Activated CD4-positive, alpha-beta memory T cell treated with anti-CD3 and anti-CD28 coated beads, Interleukin-2, amount 10 ng/mL, durations not matched to agents 7 days and 5 days (primary cell): ENCODE measurements around the gene TMEM203. TPM values are rescaled to one million over a fixed set of nuclear protein-coding genes. Genes with fewer than 3 reads are reported as not detected.

ENCODE experiments used
- CTCF ChIA-PET: fragments of 350-600 bp; sonication (Branson Sonifier 250); formaldehyde crosslinking; loops from one replicate; lab custom pipeline; 2021; ENCODE audit warnings: antibody characterized with exemption, inconsistent platforms; lab: Charles Lee
- POLR2A ChIA-PET: fragments of 350-600 bp; sonication (Branson Sonifier 250); formaldehyde crosslinking; loops from one replicate; lab custom pipeline; 2021; ENCODE audit warnings: antibody characterized with exemption; lab: Charles Lee
- DNase-seq: peaks from one replicate; pipeline ENCODE4 v3.0.0-alpha.2; 2020
- H3K27ac Mint-ChIP-seq: one replicate; pipeline ENCODE4 v1.8.0; 2021; ENCODE audit warnings: mild to moderate bottlenecking, mixed read lengths
- H3K27me3 Mint-ChIP-seq: one replicate; pipeline ENCODE4 v1.8.0; 2021; ENCODE audit warnings: mixed read lengths
- H3K36me3 Mint-ChIP-seq: one replicate; pipeline ENCODE4 v1.8.0; 2021; ENCODE audit warnings: low read depth, mixed read lengths
- H3K4me1 Mint-ChIP-seq: one replicate; pipeline ENCODE4 v1.8.0; 2021; ENCODE audit warnings: mixed read lengths
- H3K4me3 Mint-ChIP-seq: one replicate; pipeline ENCODE4 v1.8.0; 2021; ENCODE audit warnings: mild to moderate bottlenecking, mixed read lengths
- H3K9me3 Mint-ChIP-seq: one replicate; pipeline ENCODE4 v1.8.0; 2021; ENCODE audit warnings: mixed read lengths
- total RNA-seq, 2 experiments: library from RNA; stranded (reverse); gene quantifications; one replicate each; pipeline ENCODE4 v1.2.3, GENCODE V29; 2021

Gene TMEM203
- total RNA-seq, 2 experiments from 2014 or later = 28.9 to 29.2 TPM

GRCh38 chr9:137232101-137232500 lies 26.7 kb upstream of the TMEM203 start:
- POLR2A ChIA-PET = interaction anchor here (3.2 kb wide), 1 partner anchor 8 kb away, joined by 16 read pairs; the partner anchor contains the start of gene TUBB4B
- Mint-ChIP-seq H3K4me1 (peaks cover 7% of the 10 kb centered on the region), H3K36me3 (no peaks in the 10 kb centered on the region), H3K27me3 (no peaks in the 10 kb centered on the region), H3K27ac (no peak overlapping the region), H3K4me3 (no peak overlapping the region), H3K9me3 (no peaks in the 10 kb centered on the region)
- no peak for DNase-seq
- CTCF ChIA-PET = no interaction called here

GRCh38 chr9:137231372-137232039 lies 26.1 kb upstream of the TMEM203 start:
- peaks cover 6% of the 10 kb centered on the region for H3K4me1 Mint-ChIP-seq
- H3K36me3 Mint-ChIP-seq = no peaks in the 10 kb centered on the region
- ChIA-PET POLR2A (interaction anchor here (3.2 kb wide), 1 partner anchor 9 kb away, joined by 16 read pairs; the partner anchor contains the start of gene TUBB4B), CTCF (no interaction called here)
- H3K27ac Mint-ChIP-seq = no peak overlapping the region
- H3K4me3 Mint-ChIP-seq = no peak overlapping the region
- no peak for DNase-seq
- H3K27me3 Mint-ChIP-seq = no peaks in the 10 kb centered on the region
- no peaks in the 10 kb centered on the region for H3K9me3 Mint-ChIP-seq

- Mint-ChIP-seq H3K36me3 (no peaks in the 10 kb centered on the region), H3K27me3 (no peaks in the 10 kb centered on the region), H3K4me3 (no peak within 1 kb of the TSS), H3K9me3 (no peaks in the 10 kb centered on the region), H3K27ac (no peak within 1 kb of the TSS), H3K4me1 (peaks cover 7% of the 10 kb centered on the region)
- ChIA-PET POLR2A (interaction anchor here (1.3 to 3.2 kb wide), 3 partner anchors 10 to 24 kb away, joined by 3 to 16 read pairs (median 4); partner anchors contain the start of gene TUBB4B), CTCF (no interaction called here)
- no peak for DNase-seq
These were observed 25.4 kb upstream of the TMEM203 start, which contains the start of gene SLC34A3 for GRCh38 chr9:137230705-137231371. TSS of gene SLC34A3 (plus strand) at chr9:137230901. CDS start at chr9:137231703, 802 bp downstream.

GRCh38 chr9:137229903-137230704 lies 24.7 kb upstream of the TMEM203 start:
- H3K27me3 Mint-ChIP-seq = no peaks in the 10 kb centered on the region
- no peaks in the 10 kb centered on the region for H3K36me3 Mint-ChIP-seq
- no peak overlapping the region for H3K4me3 Mint-ChIP-seq
- CTCF ChIA-PET = interaction anchor here (1.0 kb wide), 1 partner anchor 102 kb away, joined by 3 read pairs; no protein-coding TSS in a partner anchor
- no peaks in the 10 kb centered on the region for H3K9me3 Mint-ChIP-seq
- no peak for DNase-seq
- H3K4me1 Mint-ChIP-seq = peaks cover 12% of the 10 kb centered on the region
- POLR2A ChIA-PET = interaction anchor here (1.0 to 3.2 kb wide), 4 partner anchors 10 to 25 kb away, joined by 3 to 16 read pairs (median 4); partner anchors contain the start of genes NDOR1, TMEM203 and TUBB4B
- no peak overlapping the region for H3K27ac Mint-ChIP-seq

GRCh38 chr9:137228968-137229896 lies 23.8 kb upstream of the TMEM203 start:
- ChIA-PET POLR2A (interaction anchor here (1.0 to 3.2 kb wide), 4 partner anchors 11 to 24 kb away, joined by 3 to 16 read pairs (median 4); partner anchors contain the start of genes NDOR1, TMEM203 and TUBB4B), CTCF (interaction anchor here (1.0 kb wide), 1 partner anchor 102 kb away, joined by 3 read pairs; no protein-coding TSS in a partner anchor)
- H3K4me3 Mint-ChIP-seq = no peak overlapping the region
- no peaks in the 10 kb centered on the region for H3K27me3 Mint-ChIP-seq
- H3K4me1 Mint-ChIP-seq = peaks cover 18% of the 10 kb centered on the region
- DNase-seq = no peak
- H3K27ac Mint-ChIP-seq = no peak overlapping the region
- H3K9me3 Mint-ChIP-seq = no peaks in the 10 kb centered on the region
- H3K36me3 Mint-ChIP-seq = no peaks in the 10 kb centered on the region

GRCh38 chr9:137228506-137228967 lies 23.1 kb upstream of the TMEM203 start:
- no peaks in the 10 kb centered on the region for H3K27me3 Mint-ChIP-seq
- ChIA-PET CTCF (interaction anchor here (1.4 to 3.2 kb wide), 3 partner anchors 8 to 99 kb away, joined by 6 to 18 read pairs (median 7); partner anchors contain the start of gene TUBB4B), POLR2A (interaction anchor here (1.1 to 6.5 kb wide), 3 partner anchors 12 to 27 kb away, joined by 3 to 63 read pairs (median 16); partner anchors contain the start of gene TUBB4B)
- H3K4me3 Mint-ChIP-seq = no peak overlapping the region
- no peak for DNase-seq
- no peak overlapping the region for H3K27ac Mint-ChIP-seq
- H3K36me3 Mint-ChIP-seq = no peaks in the 10 kb centered on the region
- H3K4me1 Mint-ChIP-seq = peaks cover 21% of the 10 kb centered on the region
- no peaks in the 10 kb centered on the region for H3K9me3 Mint-ChIP-seq

- Mint-ChIP-seq H3K4me3 (no peak overlapping the region), H3K9me3 (no peaks in the 10 kb centered on the region), H3K4me1 (peaks cover 24% of the 10 kb centered on the region), H3K27me3 (no peaks in the 10 kb centered on the region), H3K36me3 (no peaks in the 10 kb centered on the region), H3K27ac (no peak overlapping the region)
- CTCF ChIA-PET = interaction anchor here (1.0 to 3.2 kb wide), 13 partner anchors 9 to 160 kb away, joined by 3 to 18 read pairs (median 6); partner anchors contain the start of genes ANAPC2, MAN1B1, SSNA1 and TPRN
- POLR2A ChIA-PET = interaction anchor here (1.1 to 6.5 kb wide), 5 partner anchors 12 to 140 kb away, joined by 3 to 63 read pairs (median 4); partner anchors contain the start of gene TUBB4B
- DNase-seq = no peak
These were observed 22.5 kb upstream of the TMEM203 start for GRCh38 chr9:137227853-137228505.

GRCh38 chr9:137227054-137227852 lies 21.8 kb upstream of the TMEM203 start, which contains the start of gene RNF224:
TSS of gene RNF224 (plus strand) at chr9:137227502. CDS start at chr9:137228336, 834 bp downstream.
- Mint-ChIP-seq H3K4me3 (no peak within 1 kb of the TSS), H3K4me1 (peaks cover 27% of the 10 kb centered on the region), H3K27me3 (no peaks in the 10 kb centered on the region), H3K9me3 (no peaks in the 10 kb centered on the region), H3K36me3 (no peaks in the 10 kb centered on the region), H3K27ac (no peak within 1 kb of the TSS)
- POLR2A ChIA-PET = interaction anchor here (1.1 to 6.5 kb wide), 6 partner anchors 13 to 140 kb away, joined by 3 to 63 read pairs (median 4); partner anchors contain the start of genes NDOR1, TMEM203 and TUBB4B
- peak; percentile 85 for DNase-seq
- CTCF ChIA-PET = interaction anchor here (0.9 to 3.2 kb wide), 16 partner anchors 10 to 181 kb away, joined by 3 to 18 read pairs (median 6); partner anchors contain the start of genes ANAPC2, MAN1B1, SSNA1 and TPRN

- ChIA-PET POLR2A (interaction anchor here (1.3 to 6.5 kb wide), 8 partner anchors 14 to 140 kb away, joined by 3 to 63 read pairs (median 5); partner anchors contain the start of genes MAN1B1, NDOR1, TMEM203 and TUBB4B), CTCF (interaction anchor here (0.9 to 3.2 kb wide), 14 partner anchors 10 to 180 kb away, joined by 3 to 18 read pairs (median 6); partner anchors contain the start of genes ANAPC2, SSNA1, TPRN and TUBB4B)
- no peak overlapping the region for H3K4me3 Mint-ChIP-seq
- no peak for DNase-seq
- H3K27ac Mint-ChIP-seq = no peak overlapping the region
- no peaks in the 10 kb centered on the region for H3K36me3 Mint-ChIP-seq
- H3K9me3 Mint-ChIP-seq = no peaks in the 10 kb centered on the region
- peaks cover 27% of the 10 kb centered on the region for H3K4me1 Mint-ChIP-seq
- no peaks in the 10 kb centered on the region for H3K27me3 Mint-ChIP-seq
These were observed 21.0 kb upstream of the TMEM203 start for GRCh38 chr9:137226338-137227053.
